HG02973 (cell line): ENCODE results near the gene CDKN3.
"Not testable (repeated sequence)": the region's sequence is repeated elsewhere in the genome, so short reads cannot be mapped to it uniquely, and the experiment has no call there.

Source experiments
- ATAC-seq: cut with Tn5 transposase; IDR thresholded peaks from one replicate; pipeline ENCODE4 v1.9.1; 2021; ENCODE audit warnings: moderate library complexity; ENCODE audit not compliant: unreplicated experiment

The CDKN3 gene

DNA sequence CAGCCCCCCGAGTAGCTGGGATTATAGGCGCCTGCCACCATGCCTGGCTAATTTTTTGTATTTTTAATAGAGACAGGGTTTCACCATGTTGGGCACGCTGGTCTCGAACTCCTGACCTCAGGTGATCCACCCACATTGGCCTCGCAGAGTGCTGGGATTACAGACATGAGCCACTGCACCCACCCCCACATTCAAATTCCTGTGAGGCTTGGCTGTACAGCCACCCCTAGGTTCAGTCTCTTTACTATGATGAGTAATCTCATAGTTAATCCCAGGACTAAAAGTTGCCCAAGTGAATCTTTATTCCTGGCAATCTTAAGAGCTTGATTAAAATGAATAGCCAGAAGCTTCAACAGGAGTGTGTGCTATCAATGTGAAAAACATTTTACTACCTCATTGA lies 57.2 kb downstream of the CDKN3 start:
- ATAC-seq: not testable (repeated sequence)

DNA sequence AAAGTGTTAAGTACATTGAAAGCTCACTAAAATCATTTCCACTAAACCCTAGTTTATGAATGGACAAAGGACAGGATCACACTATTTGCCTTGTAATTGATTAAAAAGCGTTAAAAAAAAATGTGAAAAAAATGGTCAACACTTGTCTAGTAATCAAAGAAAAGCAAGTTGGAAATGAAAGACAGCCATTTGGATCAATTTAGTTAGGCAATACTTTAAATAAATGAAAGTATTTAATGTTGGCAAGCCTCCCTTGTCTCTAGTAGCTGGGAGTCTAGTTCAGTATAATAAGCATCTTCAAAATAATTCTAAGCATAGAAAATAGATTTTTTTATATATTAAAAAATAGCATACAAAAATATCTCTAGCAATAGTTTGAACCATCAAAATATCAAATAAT lies 58.6 kb downstream of the CDKN3 start:
- ATAC-seq: no peak

DNA sequence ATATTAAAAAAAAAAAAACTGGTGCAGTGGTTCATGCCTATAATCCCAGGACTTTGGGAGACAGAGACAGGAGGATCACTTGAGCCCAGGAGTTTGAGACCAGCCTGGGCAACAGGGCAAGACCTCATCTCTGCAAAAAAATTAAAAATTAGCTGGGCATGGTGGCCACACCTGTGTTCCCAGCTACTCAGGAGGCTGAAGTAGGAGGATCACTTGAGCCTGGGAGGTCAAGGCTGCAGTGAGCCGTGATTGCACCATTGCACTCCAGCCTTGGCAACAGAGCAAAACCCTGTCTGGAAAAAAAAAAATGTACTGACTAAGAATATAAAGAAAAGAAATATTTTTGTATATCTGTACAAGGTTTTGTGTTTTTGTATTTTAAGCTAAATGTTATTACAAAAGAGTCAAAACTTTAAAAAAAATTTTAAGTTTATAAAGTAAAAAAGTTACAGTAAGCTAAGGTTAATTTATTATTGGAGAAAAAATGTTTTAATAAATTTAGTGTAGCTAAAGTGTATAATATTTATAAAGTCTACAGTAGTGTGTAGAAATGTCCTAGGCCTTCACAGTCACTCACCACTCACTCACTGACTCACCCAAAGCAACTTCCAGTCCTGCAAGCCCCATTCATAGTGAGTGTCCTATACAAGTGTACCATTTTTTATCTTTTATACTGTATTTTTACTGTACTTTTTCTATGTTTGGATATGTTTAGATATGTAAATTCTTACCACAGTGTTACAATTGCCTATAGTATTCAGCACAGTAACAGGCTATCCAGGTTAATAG lies 60.2 kb downstream of the CDKN3 start:
- ATAC-seq: not testable (repeated sequence)

DNA sequence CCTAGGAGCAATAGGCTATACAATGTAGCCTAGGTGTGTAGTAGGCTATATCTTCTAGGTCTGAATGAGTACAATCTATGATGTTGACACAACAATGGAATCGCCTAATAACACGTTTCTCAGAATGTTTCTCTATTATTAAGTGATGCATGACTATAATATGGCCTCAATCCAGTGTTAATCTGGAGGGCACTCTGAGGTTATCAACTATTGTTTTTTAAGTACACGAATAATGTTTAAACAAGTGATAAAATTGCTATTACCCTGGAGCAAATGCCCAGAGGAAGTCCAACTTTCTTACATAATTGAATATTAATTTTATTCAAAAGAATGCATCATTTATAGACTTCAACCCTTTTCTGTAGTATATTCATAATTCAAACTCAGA lies 60.8 kb downstream of the CDKN3 start:
- ATAC-seq: no peak

DNA sequence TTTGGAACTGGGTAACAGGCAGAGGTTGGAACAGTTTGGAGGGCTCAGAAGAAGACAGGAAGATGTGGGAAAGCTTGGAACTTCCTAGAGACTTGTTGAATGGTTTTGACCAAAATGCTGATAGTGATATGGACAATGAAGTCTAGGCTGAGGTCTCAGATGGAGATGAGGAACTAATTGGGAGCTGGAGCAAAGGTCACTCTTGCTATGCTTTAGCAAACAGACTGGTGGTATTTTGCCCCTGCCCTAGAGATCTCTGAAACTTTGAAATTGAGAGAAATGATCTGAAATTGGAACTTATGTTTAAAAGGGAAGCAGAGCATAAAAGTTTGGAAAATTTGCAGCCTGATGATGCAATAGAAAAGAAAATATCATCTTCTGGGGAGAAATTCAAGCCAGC lies 61.7 kb downstream of the CDKN3 start:
- ATAC-seq: not testable (repeated sequence)

DNA sequence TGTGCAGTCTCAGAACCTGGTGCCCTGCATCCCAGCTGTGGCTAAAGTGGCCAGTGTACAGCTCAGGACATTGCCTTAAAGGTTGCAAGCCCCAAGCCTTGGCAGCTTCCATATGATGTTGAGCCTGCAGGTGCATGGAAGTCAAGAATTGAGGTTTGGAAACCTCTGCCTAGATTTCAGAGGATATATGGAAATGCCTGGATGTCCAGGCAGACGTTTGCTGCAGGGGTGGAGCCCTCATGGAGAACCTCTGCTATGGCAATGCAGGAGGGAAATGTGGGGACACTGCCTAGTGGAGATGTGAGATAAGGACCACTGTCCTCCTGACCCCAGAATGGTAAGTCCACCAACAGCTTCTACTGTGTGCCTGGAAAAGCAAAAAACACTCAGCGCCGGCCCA lies 62.3 kb downstream of the CDKN3 start:
- no peak for ATAC-seq

DNA sequence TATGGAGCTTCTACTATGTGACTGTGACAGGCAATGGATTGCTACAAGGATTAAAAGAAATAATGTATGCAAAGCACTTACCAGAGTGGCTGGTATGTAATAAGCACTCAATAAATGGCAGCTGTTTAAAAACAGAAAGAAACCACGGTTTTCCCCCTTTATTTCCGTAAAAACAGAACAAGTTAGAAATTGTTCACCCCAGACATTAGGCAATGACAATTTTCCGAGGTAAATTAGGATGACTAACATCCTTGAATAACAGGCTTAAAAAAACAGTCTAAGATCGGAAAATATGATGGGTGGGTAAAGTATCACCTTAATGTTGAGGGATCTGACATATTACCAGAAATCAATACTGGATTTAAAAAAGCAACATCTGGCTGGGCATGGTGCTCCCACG lies 65.2 kb downstream of the CDKN3 start:
- no peak for ATAC-seq

DNA sequence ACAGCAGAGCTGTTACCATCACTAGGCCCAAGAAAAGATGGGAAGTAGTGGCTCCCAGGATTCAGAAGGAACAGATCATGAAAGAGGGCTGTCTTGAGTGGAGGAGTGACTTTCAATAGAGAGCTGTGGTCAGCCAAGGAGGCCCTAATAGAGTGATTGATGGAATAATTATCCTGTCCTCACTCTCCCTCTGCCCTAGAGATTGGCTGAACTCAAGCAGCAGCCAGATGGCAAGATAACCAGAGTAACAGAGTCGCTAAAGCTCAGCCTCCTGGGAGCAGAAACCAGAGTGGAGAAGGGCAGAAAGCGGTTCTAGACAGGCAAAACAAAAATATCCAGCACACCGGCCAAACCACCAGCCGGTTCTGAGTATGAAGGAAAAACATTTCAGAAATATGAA lies 68.8 kb downstream of the CDKN3 start:
- ATAC-seq: no peak

DNA sequence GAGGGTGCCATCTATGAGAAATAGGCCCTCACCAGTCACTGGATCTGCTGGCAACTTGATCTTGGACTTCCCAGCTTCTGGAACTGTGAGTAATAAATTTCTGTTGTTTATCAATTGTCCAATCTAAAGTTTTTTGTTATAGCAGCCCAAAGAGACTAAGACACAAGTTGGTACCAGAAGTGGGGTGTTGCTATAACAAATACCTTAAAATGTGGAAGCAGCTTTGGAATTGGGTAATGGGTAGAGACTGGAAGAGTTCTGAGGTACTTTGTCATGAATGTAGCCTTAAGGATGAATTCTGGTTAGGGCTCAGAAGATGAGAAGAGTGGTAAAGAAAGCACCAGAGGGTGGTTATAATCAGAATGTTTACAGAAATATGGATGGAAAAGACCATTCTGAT lies 70.5 kb downstream of the CDKN3 start:
- no peak for ATAC-seq
